Ovary (tissue), 3 donors: ENCODE measurements around the gene SARM1.

Experiments
- CTCF ChIP-seq, 3 donors: fragments of 450-650 bp in 2 of 3; fragments of 200-600 bp in 1 of 3; IDR thresholded peaks; one replicate each; pipeline versions ENCODE4 v1.5.1 to v1.8.0; 2016 to 2022; ENCODE audit warnings: antibody characterized with exemption in 3 of 3, mild to moderate bottlenecking in 1 of 3
- EP300 ChIP-seq: sonication (generic); formaldehyde crosslinking; IDR thresholded peaks from one replicate; pipeline ENCODE4 v1.6.1; 2017; ENCODE audit warnings: antibody characterized with exemption
- POLR2A ChIP-seq: fragments of 450-650 bp; IDR thresholded peaks from one replicate; pipeline ENCODE4 v1.6.1; 2017; ENCODE audit warnings: antibody characterized with exemption, mild to moderate bottlenecking, moderate library complexity
- donor health status: DM: no; HTN: no; CAD: no.

- TF ChIP-seq POLR2A (no peak), CTCF (IDR thresholded peaks at IDR 0.05) (no peak), EP300 (no peak)
Observed at GRCh38 chr17:28344011-28344410, 27.5 kb upstream of the SARM1 start.
